GM18858 (cell line): Measurements from ENCODE around the gene DPYD.
"Not testable (repeated sequence)": the region's sequence is repeated elsewhere in the genome, so short reads cannot be mapped to it uniquely, and the experiment has no call there.

Experiments
- ATAC-seq: cut with Tn5 transposase; IDR thresholded peaks from one replicate; pipeline ENCODE4 v1.9.1; 2021; ENCODE audit not compliant: unreplicated experiment

Gene DPYD

DNA sequence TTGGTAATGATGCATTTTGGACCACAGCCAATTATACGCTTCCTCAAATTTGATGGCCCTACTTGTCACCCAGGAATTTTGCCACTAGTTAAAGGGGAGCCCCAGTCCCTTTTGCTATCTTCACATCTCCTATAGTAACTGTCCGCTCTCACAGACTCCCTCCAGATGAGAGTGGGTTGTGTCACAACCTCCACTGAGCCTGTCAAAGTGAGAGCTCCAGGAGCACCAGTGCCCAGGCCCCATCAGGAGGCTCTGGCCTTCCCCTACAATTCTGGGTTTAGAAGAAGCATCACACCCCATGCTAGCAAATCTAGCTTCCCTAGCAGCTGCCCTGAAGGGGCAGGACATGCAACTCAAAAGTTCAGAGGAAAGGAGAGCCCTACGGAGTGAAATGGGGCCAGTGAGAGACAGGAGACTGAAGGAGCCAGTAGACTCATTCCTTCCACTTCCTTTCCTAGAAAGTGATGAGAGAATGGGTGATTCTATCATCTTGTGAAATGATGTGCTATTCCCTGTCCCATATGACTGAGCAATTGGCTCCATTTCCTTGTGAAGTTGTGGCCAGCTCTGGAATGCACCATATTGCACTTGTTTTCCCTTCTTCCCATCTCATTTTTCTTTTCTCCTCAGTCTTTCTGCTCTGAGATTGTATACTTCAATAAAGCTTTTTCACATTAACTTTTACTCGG is 541.3 kb downstream of the DPYD start:
- no peak for ATAC-seq

DNA sequence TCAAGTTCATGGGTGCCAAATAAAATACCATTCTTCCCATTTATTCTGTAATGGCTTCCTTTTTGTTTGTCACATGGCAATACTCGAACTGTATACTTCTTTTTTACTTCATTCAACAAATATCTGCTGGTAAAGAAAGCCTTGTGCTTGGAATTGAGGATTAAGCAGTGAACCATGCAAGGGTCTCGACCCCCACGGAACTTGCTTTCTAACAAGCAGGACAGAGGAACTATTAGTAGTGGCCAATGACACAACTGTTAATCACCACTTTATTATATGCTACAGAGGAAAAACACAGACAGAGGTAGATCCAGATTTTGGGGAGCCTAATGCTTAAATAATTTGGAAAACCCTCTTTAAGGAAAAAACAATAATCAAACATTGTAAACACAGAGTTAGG is 542.2 kb downstream of the DPYD start:
- no peak for ATAC-seq

DNA sequence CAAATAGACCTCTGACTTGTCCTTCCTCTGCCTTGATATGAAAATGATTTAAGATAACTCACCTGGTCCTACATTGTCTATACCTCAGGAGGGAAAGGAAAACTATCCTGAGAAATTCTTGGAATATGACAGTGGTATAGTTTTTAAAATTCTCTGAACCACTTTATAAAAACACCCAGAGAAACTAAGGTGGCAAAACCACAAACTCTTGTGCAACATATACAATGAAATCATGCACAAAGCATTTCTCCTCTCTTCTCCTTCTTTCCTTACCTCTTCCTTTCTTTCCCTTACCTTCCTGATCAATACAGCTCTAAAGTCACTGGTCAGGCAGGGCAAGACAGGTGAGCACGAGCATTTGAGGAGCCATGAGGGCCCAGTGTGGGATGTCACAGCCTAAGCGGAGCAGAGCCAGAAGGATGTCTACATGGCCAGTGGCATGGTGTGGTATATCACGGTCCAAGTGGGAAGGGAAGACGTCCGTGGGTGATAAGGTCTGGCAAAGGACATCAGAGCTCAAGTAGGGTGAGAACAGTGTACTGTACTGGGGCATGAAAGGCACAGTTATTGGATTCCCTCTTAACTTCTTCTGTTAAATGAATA is 543.3 kb downstream of the DPYD start:
- ATAC-seq = no peak

DNA sequence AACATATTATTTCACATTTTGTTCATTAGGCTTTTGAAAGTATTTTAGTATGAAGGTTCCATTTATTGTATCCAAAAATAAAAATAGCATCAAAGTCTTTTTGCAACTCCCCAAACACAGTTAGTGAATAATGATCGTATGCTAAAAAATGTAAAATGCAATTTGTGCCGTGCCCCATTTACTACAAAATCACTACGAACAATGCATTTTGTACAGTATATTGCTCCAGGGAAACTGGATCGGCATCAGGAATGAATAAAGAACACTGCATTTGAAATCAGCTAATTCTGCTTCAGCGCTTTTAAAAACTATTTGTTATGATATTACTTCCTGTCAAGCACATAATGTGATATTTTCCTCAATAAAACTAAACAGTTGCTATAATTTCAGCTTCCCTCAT is 547.8 kb downstream of the DPYD start:
- ATAC-seq = no peak

DNA sequence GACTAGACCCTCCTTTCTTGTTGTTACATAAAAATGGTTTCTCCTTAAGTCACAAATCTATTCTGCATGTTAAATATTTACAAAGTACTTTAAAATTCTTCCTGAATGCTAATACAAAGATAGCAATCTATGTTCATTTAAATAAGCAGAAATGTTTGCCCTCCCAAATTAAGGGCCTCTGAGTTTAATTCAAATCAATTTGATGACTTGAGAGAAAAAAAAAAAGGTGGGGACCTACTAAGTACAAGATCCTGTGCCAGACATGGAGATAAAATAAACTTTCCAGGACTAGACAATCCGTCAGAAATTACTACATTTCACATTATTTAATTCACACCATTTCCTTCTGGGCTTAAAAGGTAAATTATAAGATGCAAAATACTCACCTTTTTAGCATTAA is 548.3 kb downstream of the DPYD start:
- no peak for ATAC-seq

DNA sequence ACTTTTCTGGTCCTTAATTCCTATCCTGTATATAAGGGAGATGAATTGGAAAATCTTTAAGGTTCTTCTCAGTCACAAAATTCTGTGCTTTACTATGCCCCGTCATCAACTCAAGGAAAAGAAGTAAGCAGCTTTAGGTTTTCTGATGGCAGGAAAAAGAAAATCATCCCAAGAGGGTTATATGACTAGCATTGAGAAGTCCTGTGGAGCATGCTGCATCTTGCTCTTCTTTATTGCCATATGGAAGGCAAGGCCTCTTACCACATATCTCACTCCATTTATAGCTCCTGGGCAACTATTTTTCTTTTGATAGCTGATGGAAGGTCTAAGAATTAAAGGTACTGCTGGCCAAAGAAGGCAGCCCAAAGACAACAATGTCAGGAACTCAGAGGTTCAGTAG is 552.5 kb downstream of the DPYD start:
- ATAC-seq = no peak

DNA sequence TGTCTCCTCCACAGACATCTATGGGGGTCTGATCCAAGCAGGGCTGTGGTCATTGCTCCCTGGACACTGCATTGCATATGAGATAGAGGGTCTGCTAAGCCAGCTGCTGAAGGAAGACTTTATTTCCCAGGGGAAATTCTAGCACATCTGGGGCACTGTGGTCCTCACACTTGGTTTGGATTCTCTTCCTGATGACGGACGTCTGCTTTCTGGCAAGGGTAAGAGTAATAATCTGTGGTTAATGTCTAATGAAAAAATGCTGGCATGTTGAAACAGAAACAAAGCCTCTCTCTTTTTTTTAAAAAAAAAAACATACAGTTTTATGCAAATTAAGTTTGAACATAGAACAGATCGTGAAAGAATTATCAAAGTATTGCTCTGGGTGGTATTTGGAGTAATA is 553.9 kb downstream of the DPYD start:
- ATAC-seq = no peak

DNA sequence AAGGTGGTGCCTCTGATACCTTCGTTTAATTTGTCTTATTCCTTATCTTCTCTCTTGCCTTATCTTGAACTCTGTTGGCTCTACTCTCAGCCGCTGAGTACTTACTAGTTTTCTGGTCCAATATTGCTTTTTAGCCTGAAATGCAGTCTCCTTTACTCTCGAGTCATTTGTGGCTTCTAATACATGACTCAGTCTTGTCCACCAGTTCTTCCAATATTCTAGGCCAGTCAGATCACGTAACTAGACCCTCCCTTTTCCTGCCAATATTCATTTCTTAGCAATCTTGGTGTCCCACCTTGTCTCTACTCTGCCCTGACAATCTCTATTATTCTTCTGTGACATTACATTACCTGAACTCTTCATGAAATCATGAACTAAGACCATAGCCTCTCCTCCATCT is 555.8 kb downstream of the DPYD start:
- ATAC-seq = no peak

DNA sequence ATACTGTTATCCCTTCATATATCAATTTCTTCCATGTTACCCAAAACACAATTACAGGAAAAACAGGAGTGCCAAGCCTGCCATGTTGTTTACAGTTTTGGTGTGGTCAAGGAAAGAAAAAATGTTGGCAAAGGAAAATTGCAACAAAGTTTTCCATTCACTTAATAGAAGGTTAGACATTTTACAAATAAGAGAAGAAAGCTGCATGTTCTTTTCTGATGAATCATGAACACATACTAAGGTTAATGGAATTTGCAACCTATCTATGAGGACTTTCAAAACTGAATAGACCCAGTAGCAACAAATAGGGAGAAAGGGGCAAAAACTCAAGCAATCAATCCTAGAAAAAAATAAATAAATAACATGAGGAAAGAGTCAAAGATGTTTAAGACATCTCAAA is 556.7 kb downstream of the DPYD start:
- no peak for ATAC-seq

DNA sequence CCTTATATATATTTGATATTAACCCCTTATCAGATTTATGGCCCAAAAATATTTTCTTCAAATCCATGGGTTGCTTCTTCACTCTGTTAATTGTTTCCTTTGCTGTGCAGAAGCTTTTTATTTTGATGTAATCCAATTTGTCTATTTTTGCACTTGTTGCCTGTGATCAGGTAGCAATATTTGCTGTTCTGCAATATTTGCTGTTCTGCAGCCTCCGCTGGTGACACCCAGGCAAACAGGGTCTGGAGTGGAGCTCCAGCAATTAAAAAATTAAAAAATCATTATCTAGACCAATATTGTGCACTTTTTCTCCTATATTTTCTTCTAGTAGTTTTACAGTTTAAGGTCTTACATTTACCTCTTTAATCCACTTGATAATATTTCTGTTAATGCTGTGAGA is 564.5 kb downstream of the DPYD start:
- ATAC-seq = no peak

DNA sequence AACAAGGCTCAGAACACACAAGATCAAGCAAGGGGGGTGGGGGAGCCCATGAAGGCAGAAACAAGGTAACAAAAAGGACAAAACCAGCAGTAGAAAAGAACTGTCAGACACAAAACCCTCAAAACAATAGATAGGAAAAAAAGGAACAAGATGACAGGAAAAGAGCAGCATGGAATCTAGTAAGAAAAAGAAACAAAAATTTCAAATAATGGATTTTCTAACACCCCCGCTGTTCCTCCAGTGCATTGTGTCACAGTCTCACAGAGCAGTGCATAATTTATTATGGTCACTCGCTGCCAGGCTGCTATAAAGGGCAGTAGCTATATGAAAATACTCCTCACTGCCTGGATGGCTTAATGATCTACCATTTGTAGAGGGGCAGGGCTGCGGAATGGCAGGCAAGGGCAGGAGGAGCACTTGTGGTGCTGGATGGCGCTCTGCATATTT is 567.9 kb downstream of the DPYD start:
- no peak for ATAC-seq

DNA sequence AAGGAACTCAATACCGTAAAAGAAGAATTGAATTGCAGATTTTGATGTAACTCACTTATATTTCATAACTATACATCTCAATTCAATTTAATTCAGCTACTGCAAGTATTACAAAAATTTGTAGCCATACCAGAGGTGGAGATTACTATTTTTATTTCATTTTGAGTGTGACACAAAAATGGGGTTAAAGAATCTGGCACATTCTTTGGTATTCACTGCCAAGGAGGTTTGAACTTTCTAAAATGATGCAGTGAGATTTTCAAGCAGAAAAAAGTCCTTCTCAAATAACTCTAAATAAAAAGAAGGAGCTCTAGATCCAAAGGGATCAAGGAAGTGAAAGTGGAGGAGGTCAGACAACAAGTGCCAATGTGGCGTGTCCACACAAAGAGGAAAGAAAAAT is 569.0 kb downstream of the DPYD start:
- ATAC-seq = no peak

DNA sequence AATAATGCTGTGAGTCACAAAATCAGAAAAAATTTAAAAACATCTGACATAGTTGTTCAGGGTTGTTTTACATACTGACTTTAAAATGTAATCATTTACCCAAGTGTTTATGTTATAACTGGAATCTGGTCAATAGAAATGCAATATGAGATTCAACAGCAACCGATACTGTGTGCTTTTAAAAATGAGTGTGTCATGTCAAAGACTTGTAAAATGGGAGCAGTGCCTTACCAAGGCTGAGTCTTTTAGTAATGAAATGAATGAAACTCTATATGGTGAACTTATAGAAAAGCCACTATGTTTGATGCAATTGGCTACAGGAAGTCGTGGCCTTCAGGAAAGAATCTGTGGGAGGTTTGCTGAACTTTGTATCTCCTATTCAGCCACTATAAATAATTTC is 570.2 kb downstream of the DPYD start:
- no peak for ATAC-seq

DNA sequence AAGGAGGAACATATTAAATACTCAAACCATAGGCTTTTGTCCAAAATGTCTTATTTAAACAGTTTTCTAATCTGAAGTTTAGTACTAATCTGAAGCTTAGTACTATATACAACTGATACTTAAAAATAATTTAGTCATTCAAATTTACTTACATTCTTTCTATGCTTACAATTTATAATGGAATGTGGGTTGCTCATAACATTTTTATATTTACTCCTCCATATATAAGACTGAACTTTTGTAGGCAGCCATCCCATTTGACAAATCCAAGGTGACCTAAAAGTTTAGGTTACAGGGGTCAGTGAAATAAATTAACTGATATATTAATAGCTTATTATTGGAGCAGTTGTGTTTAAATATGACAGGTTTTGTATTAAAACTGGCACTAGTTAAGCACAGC is 570.6 kb downstream of the DPYD start:
- no peak for ATAC-seq

DNA sequence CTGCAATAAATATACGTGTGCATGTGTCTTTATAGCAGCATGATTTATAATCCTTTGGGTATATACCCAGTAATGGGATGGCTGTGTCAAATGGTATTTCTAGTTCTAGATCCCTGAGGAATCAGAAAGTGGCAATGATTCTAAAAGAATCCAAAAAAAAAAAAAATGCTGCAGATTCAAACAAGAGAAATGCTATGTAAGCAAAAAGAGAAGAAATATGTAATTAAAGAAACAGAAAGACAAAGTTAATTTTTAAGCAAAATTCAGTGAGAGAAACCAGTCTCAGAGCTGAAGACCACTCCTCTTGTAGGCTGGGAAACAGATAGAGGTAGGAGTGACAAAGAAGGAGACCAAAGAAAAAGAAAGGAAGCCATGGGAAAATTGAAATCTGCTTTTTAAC is 571.0 kb downstream of the DPYD start:
- not testable (repeated sequence) for ATAC-seq

DNA sequence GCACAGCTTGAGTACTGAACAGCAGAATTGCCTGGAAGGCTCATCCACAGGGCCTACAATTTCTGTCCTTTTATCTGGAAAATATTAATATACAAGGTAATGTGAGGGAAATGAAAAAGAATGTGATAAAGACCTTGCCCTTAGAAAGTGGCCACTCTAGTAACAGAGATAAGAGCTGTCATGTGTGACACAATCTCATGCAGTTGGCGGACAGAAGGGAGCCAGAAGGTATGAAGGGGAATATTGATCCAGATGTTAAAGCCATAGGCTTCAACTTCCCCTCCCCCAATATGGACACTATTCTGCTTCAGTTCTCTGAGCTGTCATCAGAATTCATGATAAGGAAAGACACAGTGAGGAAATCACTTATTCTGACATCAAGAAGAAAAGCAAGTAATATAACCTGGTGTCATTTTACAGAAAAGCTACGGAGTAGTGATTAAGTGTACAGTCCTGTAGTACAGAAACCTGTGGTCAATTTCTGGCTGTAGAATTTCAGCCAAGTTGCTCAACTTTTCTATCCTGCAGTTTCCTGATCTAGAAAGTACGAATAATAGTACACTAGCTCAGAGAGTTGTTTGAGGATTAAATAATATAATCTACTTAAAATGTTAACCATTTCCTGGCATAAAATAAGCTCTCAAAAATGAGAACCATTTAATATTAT is 572.1 kb downstream of the DPYD start:
- ATAC-seq = no peak

DNA sequence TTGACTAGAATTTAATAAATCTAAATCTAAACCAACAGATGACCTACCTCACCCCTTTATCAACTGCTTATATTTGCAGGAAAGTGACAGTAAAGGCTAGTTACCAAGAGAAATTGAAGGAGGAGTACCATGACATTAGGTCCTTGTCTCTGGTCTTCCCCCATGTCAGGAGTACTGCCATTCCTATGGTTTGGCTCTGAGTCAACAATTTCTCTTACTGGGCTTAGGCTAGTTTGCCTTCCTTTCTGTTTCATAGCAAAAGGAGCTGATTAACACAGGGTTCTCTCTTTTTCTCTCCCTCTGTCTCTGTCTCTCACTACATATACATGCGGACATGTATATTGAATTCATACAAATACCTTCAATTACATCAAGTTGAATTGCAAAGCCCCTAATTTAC is 579.9 kb downstream of the DPYD start:
- no peak for ATAC-seq

DNA sequence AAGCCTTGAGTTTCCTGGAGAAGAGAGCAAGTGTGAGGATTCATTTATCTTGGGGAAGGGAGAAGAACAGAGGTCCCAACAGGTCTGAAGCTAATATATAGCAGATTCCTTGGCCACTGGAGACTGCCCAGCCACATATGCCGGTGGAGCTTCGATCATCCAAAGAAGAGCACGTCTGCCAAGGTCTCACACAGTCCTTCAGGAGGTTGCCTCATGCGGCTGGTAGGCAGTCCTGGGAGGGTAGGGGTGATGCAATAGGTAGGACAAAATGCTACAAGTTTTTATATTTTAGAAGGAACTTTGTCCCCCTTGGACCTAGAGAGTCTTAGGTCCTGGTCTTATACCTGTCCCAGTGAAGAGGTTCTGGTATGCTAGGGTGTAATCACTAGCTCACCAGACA is 582.5 kb downstream of the DPYD start:
- no peak for ATAC-seq

DNA sequence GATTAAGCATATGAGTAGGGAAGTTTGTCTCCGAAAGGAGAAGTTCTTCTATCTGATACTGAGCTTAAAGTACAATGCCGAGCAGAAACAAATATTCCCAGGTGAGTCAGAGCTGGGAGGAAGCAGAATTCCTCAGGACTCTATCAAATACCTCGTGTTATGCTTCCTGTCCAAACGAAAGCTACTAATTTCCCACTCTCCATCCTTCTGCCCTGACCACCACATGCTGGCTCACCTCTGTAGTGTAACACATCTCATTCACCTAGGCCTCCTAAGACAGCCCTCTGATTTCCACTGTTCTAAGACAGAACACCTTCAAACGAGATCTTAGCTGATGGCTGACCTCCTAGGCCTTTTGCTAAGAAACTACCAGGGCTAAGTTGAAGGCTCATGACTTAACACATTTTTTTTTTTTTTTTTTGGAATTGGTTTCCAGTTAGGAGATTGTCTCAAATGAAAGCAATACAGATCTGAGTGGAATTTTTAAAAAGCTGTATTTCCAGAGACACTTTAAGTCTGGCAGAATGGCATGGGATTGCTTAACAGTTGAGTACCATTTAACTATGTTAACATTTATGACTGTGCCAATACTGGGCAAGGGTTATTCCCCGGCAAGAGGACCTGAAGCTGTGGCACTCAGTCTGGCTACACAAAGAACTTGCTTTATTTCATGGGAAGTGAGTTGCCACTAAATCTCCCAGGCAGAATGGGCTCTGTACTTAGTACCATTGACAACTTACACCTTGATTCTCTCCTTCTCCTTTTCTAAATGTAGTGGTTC is 583.4 kb downstream of the DPYD start:
- ATAC-seq = no peak

DNA sequence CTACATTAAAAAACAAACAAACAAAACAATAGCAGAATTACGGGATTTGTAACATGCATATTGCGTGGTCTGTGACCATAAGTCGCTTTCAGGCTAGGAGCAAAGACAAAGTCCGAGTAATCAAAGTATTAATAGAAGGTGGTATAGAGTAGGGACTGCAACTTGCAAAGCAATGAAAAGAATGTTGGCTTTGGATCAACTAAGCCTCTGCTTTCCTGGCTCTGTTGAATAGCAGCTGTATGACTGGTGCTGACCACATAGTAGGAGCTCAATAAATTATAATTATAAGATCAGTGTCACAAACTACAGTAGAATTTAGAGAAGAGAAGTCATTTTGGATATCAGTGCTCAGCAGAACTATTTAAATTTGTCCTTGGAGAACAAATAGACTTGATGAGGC is 586.4 kb downstream of the DPYD start:
- no peak for ATAC-seq

DNA sequence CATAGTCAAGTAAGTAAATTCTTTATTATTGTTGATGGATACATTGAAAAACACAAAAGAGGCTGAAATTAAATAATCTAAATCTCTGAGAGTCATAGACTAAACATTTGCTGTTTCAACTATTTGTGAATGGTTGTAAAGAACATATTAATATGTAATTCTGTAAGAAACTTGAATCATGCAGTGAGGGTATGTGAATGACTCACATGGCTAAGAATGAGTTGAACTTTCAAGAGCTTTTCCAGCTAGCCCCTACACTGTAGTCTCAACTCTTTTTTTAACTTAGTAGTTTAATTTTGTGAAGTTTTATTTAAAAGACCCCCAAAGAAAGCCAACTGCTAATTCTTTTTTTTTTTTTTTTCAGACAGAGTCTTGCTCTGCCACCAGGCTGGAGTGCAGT is 588.1 kb downstream of the DPYD start:
- no peak for ATAC-seq

DNA sequence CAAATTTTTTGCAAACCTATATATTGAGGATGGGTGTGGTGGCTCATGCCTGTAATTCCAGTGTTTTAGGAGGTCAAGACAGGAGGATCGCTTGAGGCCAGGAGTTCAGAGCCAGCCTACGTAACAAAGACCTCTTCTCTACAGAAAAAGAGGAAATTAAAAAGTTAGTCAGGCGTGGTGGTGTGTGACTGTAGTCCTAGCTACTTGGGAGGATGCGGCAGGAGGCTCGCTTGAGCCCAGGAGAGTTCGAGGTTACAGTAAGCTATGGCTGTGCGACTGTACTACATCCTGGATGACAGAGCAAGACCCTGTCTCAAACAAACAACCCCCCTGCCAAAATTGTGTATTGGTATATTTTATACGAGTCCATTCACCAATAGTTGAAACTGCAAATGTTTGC is 589.7 kb downstream of the DPYD start:
- no peak for ATAC-seq
